Natural killer cell treated with Interleukin-12 subunit alpha and Interleukin-12 subunit beta and Interleukin-15 and Interleukin-18, amount 100 ng/mL, for 72 hours (primary cell): ENCODE results near the gene KRT71. TPM values are rescaled to one million over a fixed set of nuclear protein-coding genes. Genes with fewer than 3 reads are reported as not detected.

ENCODE experiments used
- ATAC-seq, 2 donors: fragments of 150-1000 bp; cut with Tn5 transposase in 1 of 2; sonication (Bioruptor Pico), chemical (Tn5 transposase) in 1 of 2; 2 replicates each; pipeline ENCODE4 v1.10.0; 2021
- DNase-seq: peaks from one replicate; pipeline ENCODE4 v3.0.0; 2022; ENCODE audit warnings: low spot score
- H3K27ac Mint-ChIP-seq, 2 donors: 1 replicate in 1 of 2; 2 replicates in 1 of 2; pipeline ENCODE4 v1.8.0; 2022; ENCODE audit warnings: mixed read lengths in 2 of 2, mild to moderate bottlenecking in 1 of 2, moderate library complexity in 1 of 2
- H3K27me3 Mint-ChIP-seq, 2 donors: 1 replicate in 1 of 2; 2 replicates in 1 of 2; pipeline ENCODE4 v1.8.0; 2022; ENCODE audit warnings: mixed read lengths in 2 of 2
- H3K36me3 Mint-ChIP-seq: one replicate; pipeline ENCODE4 v1.8.0; 2022; ENCODE audit warnings: mixed read lengths
- H3K4me1 Mint-ChIP-seq, 2 donors: 1 replicate in 1 of 2; 2 replicates in 1 of 2; pipeline ENCODE4 v1.8.0; 2022; ENCODE audit warnings: low read depth in 2 of 2, mixed read lengths in 2 of 2, mild to moderate bottlenecking in 1 of 2
- H3K4me3 Mint-ChIP-seq: one replicate; pipeline ENCODE4 v1.8.0; 2022; ENCODE audit warnings: mixed read lengths
- H3K9me3 Mint-ChIP-seq: 2 replicates; pipeline ENCODE4 v1.8.0; 2022; ENCODE audit warnings: mixed read lengths
- total RNA-seq, 2 donors: library from RNA; stranded (reverse); gene quantifications; one replicate each; pipeline ENCODE4 v1.2.3, GENCODE V29; 2022

Gene KRT71
- total RNA-seq, 2 donors from 2014 or later = not detected

DNA sequence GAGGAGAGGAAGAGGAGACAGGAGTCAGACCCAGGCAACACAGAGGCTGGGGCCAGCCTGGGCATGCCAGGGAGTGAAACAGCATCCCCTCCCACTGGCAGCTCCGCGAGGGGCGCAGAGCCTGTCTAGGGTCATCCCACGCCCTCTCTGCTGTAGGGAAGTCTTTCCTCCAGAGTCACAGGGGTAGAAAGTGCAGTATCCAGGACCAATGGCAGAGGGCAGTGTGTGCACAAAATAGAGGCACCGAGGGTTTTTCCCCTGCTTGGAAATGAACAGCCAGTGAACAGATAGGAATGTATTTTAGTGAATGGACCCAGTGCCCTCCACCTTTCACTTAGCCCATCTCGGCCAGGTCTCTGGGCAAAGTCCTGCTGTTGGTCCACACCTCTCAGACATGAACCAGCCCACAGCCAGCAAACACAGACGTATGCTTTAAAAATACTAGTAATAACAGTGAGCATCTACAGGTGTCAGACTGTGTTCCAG, 30.1 kb upstream of the KRT71 start:
- Mint-ChIP-seq H3K36me3 (no peaks in the 10 kb centered on the region), H3K27ac (no peak overlapping the region), H3K4me1 (peaks cover 32 to 33% of the 10 kb centered on the region in 2 donors), H3K9me3 (no peaks in the 10 kb centered on the region), H3K4me3 (no peak overlapping the region), H3K27me3 (no peaks in the 10 kb centered on the region)
- DNase-seq (no peak), ATAC-seq (peak; percentile 67 to 82)

DNA sequence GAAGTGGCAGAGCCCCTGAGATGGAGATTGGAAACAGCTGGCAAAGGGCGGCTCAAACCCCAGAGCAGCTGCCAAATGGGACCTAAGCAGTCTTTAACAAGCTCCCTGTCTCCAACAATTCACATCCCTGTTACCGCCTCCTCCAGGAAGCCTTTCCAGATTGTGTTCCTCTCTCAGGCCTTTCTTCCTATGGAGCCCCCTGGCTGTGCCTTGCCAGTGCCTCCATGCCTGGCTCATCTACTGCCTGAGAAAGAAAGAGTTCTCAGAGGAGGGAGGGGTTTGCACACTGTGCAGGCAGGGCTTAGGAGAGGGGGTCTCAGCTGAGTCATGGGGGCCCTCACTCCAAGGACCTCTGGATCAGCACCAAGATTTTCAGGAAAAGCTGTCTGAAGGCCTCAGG, 29.5 kb upstream of the KRT71 start:
- Mint-ChIP-seq H3K4me1 (peaks cover 32% of the 10 kb centered on the region in 2 donors), H3K9me3 (no peaks in the 10 kb centered on the region), H3K27ac (no peak overlapping the region), H3K27me3 (no peaks in the 10 kb centered on the region), H3K36me3 (no peaks in the 10 kb centered on the region), H3K4me3 (no peak overlapping the region)
- DNase-seq = no peak
- no peak for ATAC-seq

DNA sequence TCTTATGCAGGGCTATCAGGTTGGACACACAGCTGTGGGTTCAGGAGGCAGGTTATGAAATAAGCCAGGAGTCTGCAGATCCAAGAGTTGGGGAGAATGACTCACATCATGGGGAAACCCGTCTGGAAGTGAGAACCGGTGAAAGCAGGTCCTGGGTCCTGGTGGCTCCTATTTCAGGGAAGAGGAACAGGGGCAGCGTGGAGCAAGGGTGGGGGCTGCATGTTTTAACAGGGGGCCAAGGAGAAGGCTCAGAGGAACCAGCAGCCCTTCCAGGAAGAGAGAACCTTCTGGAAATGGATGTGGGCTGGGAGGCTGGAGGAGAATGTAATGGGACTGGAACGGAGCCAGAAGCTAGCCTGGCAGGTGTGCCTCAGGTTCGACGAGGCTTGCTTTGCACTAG, 28.5 kb upstream of the KRT71 start:
- Mint-ChIP-seq H3K27ac (no peak overlapping the region), H3K4me1 (peaks cover 24 to 25% of the 10 kb centered on the region in 2 donors), H3K4me3 (no peak overlapping the region), H3K27me3 (peaks cover 0 to 3% of the 10 kb centered on the region in 2 donors), H3K36me3 (no peaks in the 10 kb centered on the region), H3K9me3 (no peaks in the 10 kb centered on the region)
- no peak for DNase-seq
- no peak for ATAC-seq

DNA sequence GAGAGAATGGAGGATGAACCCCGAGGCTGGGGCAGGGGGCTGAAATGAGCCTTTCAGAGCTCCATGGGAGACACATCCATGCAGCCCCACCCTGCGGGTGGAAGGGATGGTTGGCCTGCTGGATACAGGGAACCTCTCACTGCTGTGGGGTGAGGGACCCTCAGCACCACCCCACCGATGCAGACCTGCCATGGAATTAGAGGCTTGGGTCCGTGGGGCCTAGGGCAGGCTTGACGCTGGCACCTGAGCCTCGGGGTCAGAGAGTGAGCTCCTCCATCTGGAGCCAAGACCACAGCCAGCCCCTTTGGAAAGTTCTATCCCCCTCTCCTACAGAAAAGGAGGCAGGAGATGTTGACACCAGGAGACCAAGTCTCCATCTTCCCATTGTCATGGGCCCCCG, 28.1 kb upstream of the KRT71 start:
- no peak for DNase-seq
- Mint-ChIP-seq H3K9me3 (no peaks in the 10 kb centered on the region), H3K27ac (no peak overlapping the region), H3K4me3 (no peak overlapping the region), H3K4me1 (peaks cover 24 to 25% of the 10 kb centered on the region in 2 donors), H3K36me3 (no peaks in the 10 kb centered on the region), H3K27me3 (peaks cover 0 to 3% of the 10 kb centered on the region in 2 donors)
- ATAC-seq = no peak

DNA sequence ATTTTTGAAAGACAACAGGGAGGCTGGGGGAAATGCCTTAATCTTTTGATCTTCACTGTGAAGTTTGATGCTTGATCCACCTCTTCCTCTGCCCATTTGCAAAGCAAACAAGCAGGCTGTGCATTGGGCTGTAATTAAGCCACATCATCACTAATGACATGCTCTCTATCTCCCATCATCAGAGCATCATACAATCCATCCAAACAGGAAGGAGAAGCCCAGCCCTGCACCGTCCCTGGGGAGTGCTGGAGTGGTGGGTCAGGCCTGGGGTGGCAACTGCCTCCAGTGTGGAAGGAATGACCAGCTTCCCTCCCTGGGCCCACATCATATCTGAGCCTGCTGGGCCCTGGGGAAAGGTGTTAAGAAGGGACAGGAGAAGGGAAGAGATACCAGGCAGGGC, 27.6 kb upstream of the KRT71 start:
- peaks cover 27% of the 10 kb centered on the region in 2 donors for H3K4me1 Mint-ChIP-seq
- H3K36me3 Mint-ChIP-seq = no peaks in the 10 kb centered on the region
- H3K27me3 Mint-ChIP-seq = peaks cover 0 to 3% of the 10 kb centered on the region in 2 donors
- H3K4me3 Mint-ChIP-seq = no peak overlapping the region
- no peaks in the 10 kb centered on the region for H3K9me3 Mint-ChIP-seq
- no peak for ATAC-seq
- no peak overlapping the region for H3K27ac Mint-ChIP-seq
- no peak for DNase-seq

DNA sequence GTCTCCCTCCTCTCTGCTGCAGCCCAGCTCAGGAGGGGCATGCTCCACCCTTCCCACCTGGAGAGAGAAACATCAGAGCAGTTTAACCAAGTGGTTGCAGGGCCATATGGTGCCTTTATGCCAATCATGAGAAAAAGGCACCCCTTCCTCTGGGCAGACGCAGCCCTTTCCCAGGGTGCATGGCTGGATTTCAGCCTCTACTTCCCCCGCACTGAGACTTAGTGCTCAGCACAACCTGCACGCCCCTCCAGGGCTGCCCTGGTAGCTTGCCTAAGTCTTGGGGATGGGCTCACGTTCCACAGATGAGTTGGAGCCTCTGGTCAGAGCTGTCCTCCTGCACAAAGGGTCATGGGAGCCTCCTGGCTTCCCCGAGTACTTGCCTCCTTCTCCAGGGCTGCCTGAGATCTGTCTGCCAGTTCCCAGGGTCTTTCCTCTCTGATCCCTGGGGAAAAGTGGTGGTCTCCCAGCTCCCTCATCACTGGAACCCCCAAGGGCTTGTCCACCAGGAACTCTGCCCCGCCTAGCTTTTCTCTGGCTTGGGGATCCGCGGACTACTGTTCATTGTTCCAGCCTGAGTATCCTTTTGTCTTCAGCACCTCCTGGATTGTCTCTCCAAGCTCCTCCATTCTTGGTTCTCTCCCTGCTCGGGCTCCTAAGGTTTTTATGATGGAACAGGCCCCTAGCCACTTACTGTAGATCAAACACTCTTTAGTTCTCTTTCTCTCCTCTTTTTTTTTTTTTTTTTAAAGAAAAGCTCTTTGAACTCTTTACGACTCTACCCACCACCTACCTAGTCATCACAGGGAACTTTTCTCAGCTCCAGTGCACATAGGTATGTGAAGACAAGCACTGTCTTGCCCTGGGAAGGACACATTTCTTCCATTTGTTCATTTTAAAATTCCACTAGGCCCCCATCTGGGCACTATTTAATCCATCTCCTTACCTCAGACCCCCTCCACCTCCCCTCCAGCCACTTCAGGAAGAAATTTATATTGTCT, 26.8 kb upstream of the KRT71 start:
- ATAC-seq = no peak
- Mint-ChIP-seq H3K9me3 (no peaks in the 10 kb centered on the region), H3K36me3 (no peaks in the 10 kb centered on the region), H3K4me1 (peaks cover 25 to 26% of the 10 kb centered on the region in 2 donors), H3K27me3 (peaks cover 0 to 3% of the 10 kb centered on the region in 2 donors), H3K27ac (no peak overlapping the region), H3K4me3 (no peak overlapping the region)
- no peak for DNase-seq

DNA sequence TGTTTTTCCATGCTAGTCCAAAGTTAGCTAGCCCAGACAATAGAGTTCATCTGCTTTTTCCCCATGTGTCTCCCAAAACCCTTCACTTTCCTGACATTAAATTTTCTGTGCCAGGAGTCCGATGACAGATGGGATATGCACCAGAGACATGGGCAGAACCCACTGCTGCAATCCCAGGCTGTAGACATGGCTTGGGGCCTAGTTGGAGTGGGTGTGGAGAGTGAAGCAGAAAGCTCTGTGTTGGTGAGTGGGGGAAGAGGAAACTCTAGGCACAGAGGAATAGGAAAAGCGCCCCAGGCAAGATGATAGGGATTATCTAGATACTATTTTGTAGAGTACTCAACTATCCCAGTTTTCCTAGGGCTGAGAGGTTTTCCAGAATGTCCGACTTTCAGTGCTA, 25.5 kb upstream of the KRT71 start:
- DNase-seq = no peak
- Mint-ChIP-seq H3K27ac (no peak overlapping the region), H3K9me3 (no peaks in the 10 kb centered on the region), H3K4me1 (peaks cover 17 to 26% of the 10 kb centered on the region in 2 donors), H3K4me3 (no peak overlapping the region), H3K36me3 (no peaks in the 10 kb centered on the region), H3K27me3 (peaks cover 0 to 3% of the 10 kb centered on the region in 2 donors)
- ATAC-seq = no peak

DNA sequence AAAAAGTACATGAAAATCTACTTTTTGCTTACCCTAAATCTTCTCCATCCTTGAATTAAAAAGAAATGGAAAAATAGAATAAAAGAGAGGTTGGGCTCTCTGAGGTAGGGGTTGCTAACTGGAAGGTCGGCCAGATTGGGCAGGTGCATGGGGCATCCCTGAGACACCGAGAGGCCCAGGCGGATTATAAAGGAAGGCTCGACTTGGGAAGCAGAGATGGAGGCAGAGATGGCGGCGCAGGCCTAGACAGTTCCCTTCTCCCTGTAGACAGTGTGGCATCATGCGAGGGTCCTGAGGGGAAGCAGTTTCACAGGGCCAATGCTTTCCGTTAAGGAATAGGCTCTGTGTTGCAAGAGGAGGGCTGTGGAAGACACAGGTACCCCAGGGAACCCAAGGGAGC, 24.4 kb upstream of the KRT71 start:
- no peak for DNase-seq
- no peaks in the 10 kb centered on the region for H3K9me3 Mint-ChIP-seq
- H3K4me3 Mint-ChIP-seq = no peak overlapping the region
- no peak for ATAC-seq
- peaks cover 17 to 26% of the 10 kb centered on the region in 2 donors for H3K4me1 Mint-ChIP-seq
- no peaks in the 10 kb centered on the region for H3K36me3 Mint-ChIP-seq
- no peak overlapping the region for H3K27ac Mint-ChIP-seq
- peaks cover 0 to 11% of the 10 kb centered on the region in 2 donors for H3K27me3 Mint-ChIP-seq

DNA sequence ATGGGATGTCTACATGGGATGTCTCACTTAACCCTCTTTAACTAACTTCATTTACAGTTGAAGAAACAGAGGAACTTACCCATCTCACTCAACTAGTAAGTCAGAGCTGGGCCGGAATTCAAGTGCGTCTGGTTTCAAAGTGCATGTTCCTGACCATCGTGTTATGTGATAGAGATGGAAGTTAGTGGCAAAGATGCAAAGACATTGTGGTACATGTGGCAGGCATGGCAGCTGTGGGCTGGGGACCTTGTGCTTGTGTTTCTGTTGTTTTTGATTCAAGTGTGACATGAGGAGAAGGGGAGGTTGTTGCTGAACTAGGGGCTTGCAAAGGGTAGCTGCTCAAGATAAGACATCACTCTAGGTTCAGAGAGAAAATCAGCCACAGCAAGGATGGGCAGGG, 23.0 kb upstream of the KRT71 start:
- Mint-ChIP-seq H3K9me3 (no peaks in the 10 kb centered on the region), H3K4me3 (no peak overlapping the region), H3K27ac (no peak overlapping the region), H3K4me1 (peaks cover 17 to 31% of the 10 kb centered on the region in 2 donors), H3K27me3 (peaks cover 0 to 12% of the 10 kb centered on the region in 2 donors), H3K36me3 (no peaks in the 10 kb centered on the region)
- DNase-seq = no peak
- no peak for ATAC-seq

DNA sequence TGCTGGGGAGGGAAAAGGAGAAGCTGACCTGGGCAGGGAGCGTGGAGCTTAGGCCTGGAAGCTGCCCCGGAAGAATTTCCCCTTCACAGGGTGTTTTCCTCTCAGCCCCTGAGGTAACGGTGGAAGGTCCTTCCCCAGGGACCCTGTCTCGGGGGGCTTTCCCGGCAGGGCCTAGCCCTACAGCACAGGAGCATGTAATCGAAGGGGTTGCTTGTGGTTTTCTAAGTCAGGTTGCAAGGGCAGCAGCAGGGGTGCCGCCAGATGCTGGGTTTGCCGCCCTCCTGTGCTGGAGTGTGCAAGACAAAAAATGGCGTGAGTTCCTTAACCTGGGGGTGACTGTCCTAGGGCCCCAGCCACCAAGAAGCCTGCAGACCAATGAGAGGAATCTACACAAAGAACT, 22.3 kb upstream of the KRT71 start:
- DNase-seq = no peak
- H3K36me3 Mint-ChIP-seq = no peaks in the 10 kb centered on the region
- peaks cover 0 to 12% of the 10 kb centered on the region in 2 donors for H3K27me3 Mint-ChIP-seq
- H3K9me3 Mint-ChIP-seq = no peaks in the 10 kb centered on the region
- peak overlapping the region in 1 of 2 donors; percentile 45 for H3K27ac Mint-ChIP-seq
- no peak for ATAC-seq
- no peak overlapping the region for H3K4me3 Mint-ChIP-seq
- H3K4me1 Mint-ChIP-seq = peaks cover 19 to 29% of the 10 kb centered on the region in 2 donors

DNA sequence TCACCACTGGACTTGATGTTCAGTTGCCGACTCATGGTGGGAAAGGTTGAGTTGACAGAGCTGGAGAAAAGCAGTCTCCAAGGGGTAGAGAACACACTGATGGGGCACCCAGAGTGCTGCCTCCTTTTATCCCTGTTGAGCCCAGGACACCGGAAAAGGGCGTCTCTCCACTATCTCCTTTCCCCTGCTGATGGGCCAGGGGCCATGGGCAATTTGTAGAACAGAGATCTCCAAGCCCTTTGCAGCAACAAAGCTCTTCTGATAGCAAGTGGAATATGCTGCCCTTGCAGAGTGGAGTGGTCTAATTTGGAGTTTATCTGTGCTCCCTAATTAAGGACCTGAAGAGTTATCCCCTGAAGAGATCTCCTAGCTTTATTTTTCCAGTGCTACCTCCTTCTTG, 20.8 kb upstream of the KRT71 start, which contains the start of gene KRT74:
KRT74 (minus strand) TSS at position 101 of the 400 bp plus-strand sequence; CDS start at position 35, 66 bp downstream.
- H3K9me3 Mint-ChIP-seq = no peaks in the 10 kb centered on the region
- no peak within 1 kb of the TSS for H3K27ac Mint-ChIP-seq
- peaks cover 0 to 15% of the 10 kb centered on the region in 2 donors for H3K27me3 Mint-ChIP-seq
- H3K4me1 Mint-ChIP-seq = peaks cover 22 to 33% of the 10 kb centered on the region in 2 donors
- H3K4me3 Mint-ChIP-seq = no peak within 1 kb of the TSS
- no peak for ATAC-seq
- DNase-seq = no peak
- no peaks in the 10 kb centered on the region for H3K36me3 Mint-ChIP-seq

DNA sequence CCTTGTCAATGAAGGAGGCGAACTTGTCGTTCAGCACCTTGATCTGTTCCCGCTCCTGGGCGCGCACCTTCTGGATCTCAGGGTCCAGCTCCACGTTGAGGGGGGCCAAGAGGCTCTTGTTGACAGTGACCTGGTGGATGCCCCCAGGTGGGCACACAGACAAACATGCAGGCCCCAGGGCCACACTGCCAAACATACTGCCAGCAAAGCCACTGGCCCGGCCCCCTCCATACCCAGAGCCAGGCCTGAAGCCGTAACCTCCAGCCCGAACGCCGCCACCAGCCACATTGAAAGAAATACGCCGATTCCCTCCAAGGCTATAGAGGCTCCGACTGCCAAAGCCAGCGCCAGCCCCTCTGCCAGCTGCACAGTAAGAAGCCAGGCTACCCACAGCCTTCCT, 20.4 kb upstream of the KRT71 start:
- Mint-ChIP-seq H3K4me1 (peaks cover 25 to 38% of the 10 kb centered on the region in 2 donors), H3K36me3 (no peaks in the 10 kb centered on the region), H3K27ac (no peak overlapping the region), H3K27me3 (peaks cover 0 to 15% of the 10 kb centered on the region in 2 donors), H3K4me3 (no peak overlapping the region), H3K9me3 (no peaks in the 10 kb centered on the region)
- ATAC-seq (no peak), DNase-seq (no peak)

DNA sequence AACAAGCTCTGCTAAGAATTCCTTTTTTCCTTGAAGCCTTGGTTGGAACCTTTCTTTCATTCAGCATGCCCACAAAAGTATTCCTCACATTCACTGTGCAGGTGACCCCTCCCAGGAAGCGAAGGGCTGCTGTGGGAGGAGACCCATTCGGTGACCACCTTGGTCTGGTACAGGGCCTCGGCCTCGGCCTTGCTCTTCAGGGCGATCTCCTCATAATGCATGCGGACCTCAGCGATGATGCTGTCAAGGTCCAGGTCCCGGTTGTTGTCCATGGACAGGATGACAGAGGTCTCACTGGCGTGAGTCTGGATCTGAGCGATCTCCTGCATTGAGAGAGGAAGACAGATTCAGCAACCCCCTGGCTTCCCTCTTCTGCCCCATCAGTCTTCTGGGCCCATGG, 17.6 kb upstream of the KRT71 start:
- Mint-ChIP-seq H3K4me3 (no peak overlapping the region), H3K27ac (no peak overlapping the region), H3K27me3 (peaks cover 0 to 12% of the 10 kb centered on the region in 2 donors), H3K4me1 (peaks cover 34 to 52% of the 10 kb centered on the region in 2 donors), H3K36me3 (no peaks in the 10 kb centered on the region), H3K9me3 (no peaks in the 10 kb centered on the region)
- DNase-seq = no peak
- ATAC-seq = no peak

DNA sequence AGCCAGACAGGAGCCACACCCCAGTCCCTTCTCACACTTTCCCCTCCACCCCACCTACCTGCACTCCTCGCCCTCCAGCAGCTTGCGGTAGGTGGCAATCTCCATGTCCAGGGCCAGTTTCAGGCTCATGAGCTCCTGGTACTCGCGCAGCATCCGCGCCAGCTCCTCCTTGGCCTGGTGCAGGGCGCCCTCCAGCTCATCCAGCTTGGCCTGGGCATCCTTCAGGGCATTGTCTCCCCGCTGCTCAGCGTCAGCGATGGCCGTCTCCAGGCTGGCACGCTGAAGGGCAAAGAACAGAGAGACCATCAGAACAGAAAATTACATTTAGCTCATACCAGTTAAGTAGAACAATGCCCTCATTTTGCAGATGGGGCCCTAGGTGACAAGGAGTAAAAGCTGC, 15.2 kb upstream of the KRT71 start:
- Mint-ChIP-seq H3K9me3 (no peaks in the 10 kb centered on the region), H3K4me3 (peak overlapping the region; percentile 28), H3K27me3 (peaks cover 0 to 11% of the 10 kb centered on the region in 2 donors), H3K4me1 (peaks cover 29 to 53% of the 10 kb centered on the region in 2 donors), H3K27ac (peak overlapping the region in 1 of 2 donors; percentile 62), H3K36me3 (no peaks in the 10 kb centered on the region)
- ATAC-seq = no peak
- DNase-seq = no peak
